ENCODE data around the gene TNFSF8.

Gene TNFSF8

DNA sequence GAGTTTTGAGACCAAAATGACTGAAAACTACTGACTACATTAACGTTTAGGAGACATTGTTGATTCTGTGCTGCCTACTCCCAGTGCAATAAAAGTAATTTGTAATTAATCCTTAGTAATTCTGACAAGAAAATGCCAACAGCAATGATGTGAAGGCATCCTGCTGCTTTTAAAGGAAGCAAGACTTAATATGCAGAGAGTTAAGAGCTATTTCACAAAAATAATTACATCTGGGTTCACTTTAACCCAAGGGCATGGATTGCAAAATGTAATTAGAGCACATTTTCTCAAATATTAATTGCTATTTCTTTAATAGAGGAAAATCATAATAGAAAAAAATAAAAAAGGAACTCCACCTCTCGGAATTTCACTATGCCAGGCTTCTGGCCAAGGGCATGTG, 22.7 kb upstream of the TNFSF8 start:
- H3K9me3 ChIP-seq (ENCODE audit: low read length), result no peaks in the 10 kb centered on the region
- no peak overlapping the region for H2AFZ ChIP-seq (ENCODE audit: low read depth, low read length)
- no peaks in the 10 kb centered on the region for H3K36me3 ChIP-seq (ENCODE audit: insufficient read depth, low read length)
- H3K27me3 ChIP-seq (ENCODE audit: insufficient read depth, low read length), result no peaks in the 10 kb centered on the region
- H3K4me1 ChIP-seq (ENCODE audit: insufficient read depth, low read length), result no peaks in the 10 kb centered on the region
- no peak overlapping the region for H3K4me3 ChIP-seq (ENCODE audit: low read length)

DNA sequence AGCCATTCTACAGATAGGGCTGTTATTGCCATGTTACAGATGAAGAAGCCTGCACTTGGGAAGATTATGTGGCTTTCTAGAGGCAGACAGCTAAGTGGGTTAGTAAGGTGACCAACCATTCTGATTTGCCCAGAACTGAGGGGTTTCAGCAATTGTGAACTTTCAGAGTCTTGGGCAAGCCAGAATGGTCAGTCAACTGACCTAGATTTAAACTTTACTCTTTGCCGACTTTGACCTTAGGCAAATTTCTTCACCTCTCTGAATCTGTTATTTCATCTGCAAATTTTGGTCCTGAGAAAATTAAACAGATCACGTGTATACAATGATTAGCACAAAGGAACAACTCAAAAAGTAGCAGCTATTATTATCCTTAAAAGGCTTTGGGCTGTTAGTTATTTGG, 20.4 kb upstream of the TNFSF8 start:
- Histone ChIP-seq H3K27me3 (ENCODE audit: insufficient read depth, low read length) (no peaks in the 10 kb centered on the region), H3K9me3 (ENCODE audit: low read length) (no peaks in the 10 kb centered on the region), H2AFZ (ENCODE audit: low read depth, low read length) (no peak overlapping the region), H3K4me3 (ENCODE audit: low read length) (no peak overlapping the region), H3K4me1 (ENCODE audit: insufficient read depth, low read length) (no peaks in the 10 kb centered on the region), H3K36me3 (ENCODE audit: insufficient read depth, low read length) (no peaks in the 10 kb centered on the region)

DNA sequence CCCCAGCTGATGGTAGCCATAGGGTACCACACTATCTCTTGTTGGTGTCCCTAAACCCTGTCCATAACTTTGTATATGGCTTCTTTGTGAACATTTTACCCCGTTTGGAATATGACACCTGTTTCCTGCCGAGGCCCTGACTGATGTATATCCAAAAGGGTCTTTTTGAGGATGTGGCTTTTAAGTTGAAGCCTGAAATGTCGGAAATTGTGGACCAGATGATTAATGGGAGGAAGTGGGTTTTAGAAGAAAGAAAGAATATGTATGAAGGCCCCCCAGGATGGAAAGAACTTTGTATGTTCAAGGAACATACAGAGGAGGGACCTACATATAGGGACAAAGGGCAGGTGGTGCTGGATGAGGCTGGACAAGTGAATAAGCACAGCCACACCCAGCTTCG, 16.7 kb upstream of the TNFSF8 start:
- Histone ChIP-seq H2AFZ (ENCODE audit: low read depth, low read length) (no peak overlapping the region), H3K4me1 (ENCODE audit: insufficient read depth, low read length) (no peaks in the 10 kb centered on the region), H3K27me3 (ENCODE audit: insufficient read depth, low read length) (no peaks in the 10 kb centered on the region), H3K36me3 (ENCODE audit: insufficient read depth, low read length) (no peaks in the 10 kb centered on the region), H3K9me3 (ENCODE audit: low read length) (no peaks in the 10 kb centered on the region), H3K4me3 (ENCODE audit: low read length) (no peak overlapping the region)

DNA sequence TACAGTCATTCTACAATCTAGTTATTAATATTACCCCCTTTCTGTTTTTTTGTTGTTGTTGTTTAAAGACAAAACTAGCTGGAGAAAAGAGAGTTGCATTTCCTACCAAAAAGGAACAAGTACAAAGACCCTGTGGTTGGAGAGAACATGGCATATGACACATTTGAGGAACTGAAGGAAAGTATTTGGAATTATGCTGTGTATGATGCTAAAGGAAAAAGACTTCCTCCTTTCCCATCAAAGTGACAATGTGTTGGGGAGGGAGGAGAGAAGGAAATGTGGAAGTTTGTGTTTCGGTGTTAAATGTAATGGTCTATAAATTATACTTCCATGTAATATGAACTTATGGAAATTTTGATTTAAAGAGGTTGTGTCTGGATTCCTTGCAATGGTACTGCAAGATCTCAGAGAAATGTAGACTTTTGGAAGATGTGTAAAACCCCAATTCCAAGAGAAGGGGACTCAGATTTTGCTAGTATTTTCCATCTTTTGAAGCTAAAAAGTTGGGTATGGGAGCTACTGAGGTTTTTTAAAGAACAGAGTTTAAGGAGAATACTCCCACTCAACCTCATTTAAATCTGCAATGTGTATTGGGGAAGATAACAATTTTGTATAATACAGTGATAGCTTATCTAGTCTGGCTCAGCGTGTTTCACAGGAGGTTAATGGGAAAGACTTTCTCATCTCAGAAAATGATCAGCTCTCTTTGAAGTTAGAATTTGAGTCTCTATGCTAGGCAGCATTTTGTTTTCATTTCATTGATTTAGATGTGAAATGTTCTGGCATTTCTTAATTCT, 15.4 kb upstream of the TNFSF8 start:
- Histone ChIP-seq H3K27me3 (ENCODE audit: insufficient read depth, low read length) (no peaks in the 10 kb centered on the region), H2AFZ (ENCODE audit: low read depth, low read length) (no peak overlapping the region), H3K4me1 (ENCODE audit: insufficient read depth, low read length) (no peaks in the 10 kb centered on the region), H3K4me3 (ENCODE audit: low read length) (no peak overlapping the region), H3K9me3 (ENCODE audit: low read length) (no peaks in the 10 kb centered on the region), H3K36me3 (ENCODE audit: insufficient read depth, low read length) (no peaks in the 10 kb centered on the region)

DNA sequence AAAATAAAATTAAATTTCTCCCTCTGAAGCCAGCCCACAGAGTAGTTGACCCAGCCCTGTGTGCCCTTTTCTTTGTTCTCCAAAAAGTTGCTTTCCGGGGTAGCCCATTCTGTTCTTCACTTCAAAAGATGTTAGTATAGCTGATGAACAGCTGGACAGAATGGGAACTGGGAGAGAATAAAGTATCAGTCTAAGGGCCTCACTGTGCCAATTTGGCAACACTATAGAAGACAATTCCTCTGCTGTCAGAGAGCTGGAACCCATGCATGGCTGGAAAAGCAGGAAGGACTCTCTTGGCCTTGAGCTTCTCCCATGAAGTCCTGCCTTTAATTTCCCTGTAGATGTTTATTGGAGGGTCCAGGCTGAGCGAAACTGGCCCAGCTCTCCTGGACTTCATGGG, 11.0 kb upstream of the TNFSF8 start:
- Histone ChIP-seq H3K4me3 (ENCODE audit: low read length) (no peak overlapping the region), H3K36me3 (ENCODE audit: insufficient read depth, low read length) (no peaks in the 10 kb centered on the region), H3K9me3 (ENCODE audit: low read length) (no peaks in the 10 kb centered on the region), H3K27me3 (ENCODE audit: insufficient read depth, low read length) (no peaks in the 10 kb centered on the region), H3K4me1 (ENCODE audit: insufficient read depth, low read length) (no peaks in the 10 kb centered on the region), H2AFZ (ENCODE audit: low read depth, low read length) (no peak overlapping the region)

DNA sequence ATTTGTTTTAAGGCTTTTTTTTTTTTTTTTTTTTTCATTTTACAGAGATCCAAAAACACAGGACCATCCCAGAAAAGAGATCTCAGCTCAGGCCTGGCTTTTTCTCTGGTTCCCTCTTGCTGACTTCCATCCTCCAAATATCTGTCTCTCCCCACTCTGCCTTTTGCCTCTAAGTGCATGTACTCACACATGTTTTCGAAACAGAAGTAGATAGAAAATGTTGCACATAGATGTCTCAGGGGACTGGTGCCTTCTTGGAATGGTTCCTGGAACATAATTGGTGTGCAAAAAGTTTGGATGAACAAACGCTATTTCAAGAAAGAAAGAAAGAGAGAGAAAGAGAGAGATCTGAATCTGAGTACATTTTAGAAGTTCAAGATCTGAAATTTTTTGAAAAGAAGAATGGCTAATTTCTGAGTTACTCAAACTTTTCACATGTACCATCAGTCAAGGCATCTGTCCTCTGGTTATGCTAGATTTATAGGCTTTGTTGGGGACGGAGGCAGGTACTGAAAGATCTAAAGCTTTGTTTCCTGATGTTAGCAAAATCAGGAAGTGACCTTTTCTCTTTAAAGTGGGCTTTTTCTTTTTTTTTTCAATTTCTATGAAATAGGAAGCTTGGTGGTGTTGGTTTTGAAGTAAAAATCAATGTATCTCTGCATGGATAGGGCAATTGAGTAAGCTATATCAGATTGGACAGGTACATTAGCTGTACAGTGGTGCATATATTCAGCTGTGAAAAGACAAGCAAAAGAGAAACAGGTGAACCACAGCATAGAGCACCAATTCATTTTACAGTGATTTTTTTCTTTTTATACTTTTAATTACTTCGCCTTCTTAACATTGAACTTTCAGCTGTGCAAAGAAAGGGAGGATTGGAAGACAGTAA, 8.5 kb upstream of the TNFSF8 start:
- Histone ChIP-seq H3K4me3 (ENCODE audit: low read length) (no peak overlapping the region), H3K27me3 (ENCODE audit: insufficient read depth, low read length) (no peaks in the 10 kb centered on the region), H3K9me3 (ENCODE audit: low read length) (no peaks in the 10 kb centered on the region), H3K4me1 (ENCODE audit: insufficient read depth, low read length) (no peaks in the 10 kb centered on the region), H2AFZ (ENCODE audit: low read depth, low read length) (no peak overlapping the region), H3K36me3 (ENCODE audit: insufficient read depth, low read length) (no peaks in the 10 kb centered on the region)

DNA sequence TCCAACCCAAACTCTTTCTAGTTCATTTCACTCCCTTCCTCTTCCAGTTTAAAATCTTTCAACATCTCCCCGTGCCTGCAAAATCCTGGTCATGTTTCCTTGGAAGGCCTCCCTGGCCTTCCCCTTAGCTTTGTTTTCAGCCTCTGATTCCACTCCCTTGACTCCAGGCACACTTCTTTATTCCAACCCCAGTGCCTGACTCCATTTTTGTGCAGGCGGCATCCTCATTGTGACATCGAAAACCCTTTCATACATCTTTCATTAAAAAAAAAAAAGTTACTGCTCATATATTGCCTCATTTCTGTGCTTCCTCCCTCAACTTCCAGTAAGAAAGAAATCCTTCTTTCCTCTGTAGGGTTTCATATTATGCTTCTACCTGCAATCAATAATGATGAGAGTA, 7.1 kb upstream of the TNFSF8 start:
- Histone ChIP-seq H3K27me3 (ENCODE audit: insufficient read depth, low read length) (no peaks in the 10 kb centered on the region), H3K4me1 (ENCODE audit: insufficient read depth, low read length) (no peaks in the 10 kb centered on the region), H3K4me3 (ENCODE audit: low read length) (no peak overlapping the region), H3K9me3 (ENCODE audit: low read length) (no peaks in the 10 kb centered on the region), H2AFZ (ENCODE audit: low read depth, low read length) (no peak overlapping the region), H3K36me3 (ENCODE audit: insufficient read depth, low read length) (no peaks in the 10 kb centered on the region)

DNA sequence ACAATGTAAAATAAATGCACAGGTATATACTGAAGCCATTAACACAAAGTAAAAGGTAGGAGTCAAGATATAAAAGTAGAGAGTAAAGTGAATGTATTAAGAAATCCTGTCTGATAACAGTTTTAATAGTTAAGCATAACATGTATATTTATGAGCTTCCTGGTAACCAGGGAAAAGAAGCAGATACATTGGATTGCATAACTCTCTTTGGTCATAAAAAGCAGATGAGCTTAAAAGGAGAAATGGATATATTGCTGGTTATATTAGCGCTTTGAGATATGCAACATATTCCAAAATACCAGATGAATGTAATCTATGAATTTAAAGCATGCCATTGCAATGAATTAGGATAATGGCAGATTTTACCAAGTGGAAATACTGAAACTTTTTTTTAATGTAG, 6.2 kb upstream of the TNFSF8 start:
- Histone ChIP-seq H3K9me3 (ENCODE audit: low read length) (no peaks in the 10 kb centered on the region), H3K36me3 (ENCODE audit: insufficient read depth, low read length) (no peaks in the 10 kb centered on the region), H3K4me1 (ENCODE audit: insufficient read depth, low read length) (no peaks in the 10 kb centered on the region), H3K4me3 (ENCODE audit: low read length) (no peak overlapping the region), H3K27me3 (ENCODE audit: insufficient read depth, low read length) (no peaks in the 10 kb centered on the region), H2AFZ (ENCODE audit: low read depth, low read length) (no peak overlapping the region)

DNA sequence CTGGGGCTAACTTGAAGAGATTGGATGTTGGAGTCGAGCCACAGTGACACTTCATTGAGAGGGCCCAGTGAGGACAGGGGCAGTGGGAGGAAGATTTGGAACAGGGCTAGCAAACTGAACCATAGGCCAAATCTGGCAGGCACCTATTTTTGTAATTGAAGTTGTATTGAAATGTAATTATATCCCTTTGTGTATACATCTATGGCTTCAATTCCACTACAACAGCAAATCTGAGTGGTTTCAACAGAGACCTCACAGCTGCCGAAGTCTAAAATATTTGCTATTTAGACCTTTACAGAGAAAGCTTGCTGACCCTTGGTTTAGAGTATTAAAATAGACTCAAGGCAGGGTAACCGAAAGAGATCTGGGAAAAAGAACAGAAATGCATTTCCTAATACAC, 4.7 kb upstream of the TNFSF8 start:
- Histone ChIP-seq H3K9me3 (ENCODE audit: low read length) (no peaks in the 10 kb centered on the region), H3K27me3 (ENCODE audit: insufficient read depth, low read length) (no peaks in the 10 kb centered on the region), H3K4me1 (ENCODE audit: insufficient read depth, low read length) (no peaks in the 10 kb centered on the region), H3K4me3 (ENCODE audit: low read length) (no peak overlapping the region), H2AFZ (ENCODE audit: low read depth, low read length) (no peak overlapping the region), H3K36me3 (ENCODE audit: insufficient read depth, low read length) (no peaks in the 10 kb centered on the region)

DNA sequence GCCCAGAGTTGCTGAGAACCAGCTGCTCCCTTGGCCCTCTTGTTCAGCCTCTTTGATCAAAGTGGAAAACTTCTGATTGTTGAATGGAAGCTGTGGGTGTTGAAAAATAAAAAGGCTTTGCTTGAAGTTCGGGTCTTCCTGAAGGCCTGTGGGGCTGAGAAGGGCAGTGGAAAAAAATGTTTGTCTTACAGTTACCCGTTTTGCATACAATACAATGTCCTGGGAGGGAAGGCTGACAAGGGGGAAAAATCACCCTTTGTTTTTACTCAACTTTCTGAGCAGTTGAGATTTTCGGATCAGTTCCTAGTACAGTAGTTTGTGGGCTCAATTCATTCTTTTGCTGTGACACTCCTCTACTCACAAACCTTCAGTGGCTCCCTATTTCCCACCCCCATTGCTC, 2.1 kb upstream of the TNFSF8 start:
- Histone ChIP-seq H3K9me3 (ENCODE audit: low read length) (no peaks in the 10 kb centered on the region), H3K36me3 (ENCODE audit: insufficient read depth, low read length) (no peaks in the 10 kb centered on the region), H2AFZ (ENCODE audit: low read depth, low read length) (no peak overlapping the region), H3K4me1 (ENCODE audit: insufficient read depth, low read length) (no peaks in the 10 kb centered on the region), H3K27me3 (ENCODE audit: insufficient read depth, low read length) (no peaks in the 10 kb centered on the region), H3K4me3 (ENCODE audit: low read length) (no peak overlapping the region)

DNA sequence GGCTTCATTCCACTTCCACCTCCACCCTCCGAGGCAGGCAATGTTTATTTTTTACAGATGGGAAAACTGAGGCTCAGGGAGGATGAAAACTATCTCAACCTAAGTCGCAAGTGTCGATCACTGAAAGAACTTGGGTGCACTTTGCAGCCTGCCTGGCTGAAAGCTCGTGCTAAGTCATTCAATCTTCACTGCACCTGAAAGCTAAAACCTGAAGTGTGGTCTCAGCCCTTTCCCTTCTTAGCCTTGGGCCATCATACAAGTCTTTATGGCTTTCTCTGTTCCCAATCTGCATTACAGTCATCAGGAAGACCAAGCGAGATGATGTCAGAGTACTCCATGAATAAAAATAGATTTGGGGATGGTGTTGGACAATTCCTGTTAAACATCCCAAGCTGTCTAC, 1.0 kb upstream of the TNFSF8 start:
- H3K9me3 ChIP-seq (ENCODE audit: low read length), result no peaks in the 10 kb centered on the region
- H2AFZ ChIP-seq (ENCODE audit: low read depth, low read length), result no peak overlapping the region
- no peak overlapping the region for H3K4me3 ChIP-seq (ENCODE audit: low read length)
- H3K36me3 ChIP-seq (ENCODE audit: insufficient read depth, low read length), result no peaks in the 10 kb centered on the region
- H3K4me1 ChIP-seq (ENCODE audit: insufficient read depth, low read length), result no peaks in the 10 kb centered on the region
- no peaks in the 10 kb centered on the region for H3K27me3 ChIP-seq (ENCODE audit: insufficient read depth, low read length)

DNA sequence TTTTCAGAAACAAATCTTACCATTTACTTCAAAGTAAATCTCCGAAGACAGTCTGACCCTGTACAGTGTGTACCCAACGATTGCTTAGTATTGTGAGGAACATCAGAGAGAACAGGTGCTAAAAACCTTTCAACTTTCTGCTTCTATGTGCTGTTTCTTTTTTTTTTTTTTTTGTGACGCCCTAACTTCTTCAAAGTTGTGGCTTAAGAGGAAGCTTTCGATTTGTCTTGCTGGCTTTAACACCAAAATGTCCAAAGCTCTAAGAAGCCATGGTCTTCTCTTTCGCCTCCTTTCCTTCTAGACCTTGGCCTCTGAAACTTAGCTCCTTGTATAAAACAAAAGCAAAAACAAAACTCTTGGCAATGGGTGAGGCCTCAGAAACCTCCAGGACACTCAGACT, 1.2 kb downstream of the TNFSF8 start:
- Histone ChIP-seq H2AFZ (ENCODE audit: low read depth, low read length) (no peak overlapping the region), H3K4me1 (ENCODE audit: insufficient read depth, low read length) (no peaks in the 10 kb centered on the region), H3K4me3 (ENCODE audit: low read length) (no peak overlapping the region), H3K36me3 (ENCODE audit: insufficient read depth, low read length) (no peaks in the 10 kb centered on the region), H3K27me3 (ENCODE audit: insufficient read depth, low read length) (peaks cover 4% of the 10 kb centered on the region), H3K9me3 (ENCODE audit: low read length) (no peaks in the 10 kb centered on the region)

DNA sequence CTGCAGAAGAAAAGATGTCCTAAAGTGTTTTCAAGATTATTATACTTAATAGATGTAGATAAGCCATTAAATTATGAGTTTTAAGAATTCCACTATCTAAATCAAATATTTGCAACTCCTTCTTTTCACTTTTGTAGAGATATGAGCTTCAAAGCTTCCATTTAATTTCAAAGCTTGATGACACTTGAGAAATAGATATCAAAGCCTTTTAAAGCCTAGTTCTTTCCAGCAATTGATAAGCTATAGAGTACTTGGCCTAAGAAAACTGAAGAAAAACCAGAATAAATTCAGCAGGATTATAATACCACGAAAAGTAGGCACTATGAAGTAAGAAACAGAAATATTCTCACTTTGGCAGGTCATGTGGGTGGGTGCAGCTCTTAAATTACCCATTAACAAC, 1.7 kb downstream of the TNFSF8 start:
- no peaks in the 10 kb centered on the region for H3K4me1 ChIP-seq (ENCODE audit: insufficient read depth, low read length)
- H3K4me3 ChIP-seq (ENCODE audit: low read length), result no peak overlapping the region
- H3K27me3 ChIP-seq (ENCODE audit: insufficient read depth, low read length), result peaks cover 4% of the 10 kb centered on the region
- no peaks in the 10 kb centered on the region for H3K9me3 ChIP-seq (ENCODE audit: low read length)
- H3K36me3 ChIP-seq (ENCODE audit: insufficient read depth, low read length), result no peaks in the 10 kb centered on the region
- H2AFZ ChIP-seq (ENCODE audit: low read depth, low read length), result no peak overlapping the region
